Left renal cortex interstitium (tissue), 4 donors: ENCODE measurements around the gene ETFRF1. TPM values are rescaled to one million over a fixed set of nuclear protein-coding genes. Genes with fewer than 3 reads are reported as not detected.

Source experiments
- polyA plus RNA-seq, 4 donors: library from polyadenylated mRNA; unstranded; fragments of 120-200 nt; gene quantifications; one replicate each; pipeline ENCODE4 v1.2.1, GENCODE V29; 2013; ENCODE audit not compliant: insufficient read length in 4 of 4

The ETFRF1 gene
- polyA plus RNA-seq, 4 donors: 35.3 to 46.1 (median 44.3) TPM

Other genes with a start within 250 kb of the ETFRF1 start
- gene BCAT1, start 246.1 kb upstream of the ETFRF1 start, polyA plus RNA-seq: 10 to 100 TPM; 45.1 to 47.8 (median 46.8) TPM
- 1 to 10 TPM; 5.0 to 8.4 (median 7.1) TPM for gene DNAI7, start 77 bp upstream of the ETFRF1 start, polyA plus RNA-seq
- gene KRAS, start 55.7 kb downstream of the ETFRF1 start, polyA plus RNA-seq: 10 to 100 TPM; 30.6 to 42.0 (median 34.3) TPM